GM19455 (cell line): Measurements from ENCODE around the gene KLHL7.
"Not testable (repeated sequence)": the region's sequence is repeated elsewhere in the genome, so short reads cannot be mapped to it uniquely, and the experiment has no call there.

Experiments
- ATAC-seq: cut with Tn5 transposase; IDR thresholded peaks from one replicate; pipeline ENCODE4 v1.9.1; 2021; ENCODE audit not compliant: unreplicated experiment

Gene KLHL7

DNA sequence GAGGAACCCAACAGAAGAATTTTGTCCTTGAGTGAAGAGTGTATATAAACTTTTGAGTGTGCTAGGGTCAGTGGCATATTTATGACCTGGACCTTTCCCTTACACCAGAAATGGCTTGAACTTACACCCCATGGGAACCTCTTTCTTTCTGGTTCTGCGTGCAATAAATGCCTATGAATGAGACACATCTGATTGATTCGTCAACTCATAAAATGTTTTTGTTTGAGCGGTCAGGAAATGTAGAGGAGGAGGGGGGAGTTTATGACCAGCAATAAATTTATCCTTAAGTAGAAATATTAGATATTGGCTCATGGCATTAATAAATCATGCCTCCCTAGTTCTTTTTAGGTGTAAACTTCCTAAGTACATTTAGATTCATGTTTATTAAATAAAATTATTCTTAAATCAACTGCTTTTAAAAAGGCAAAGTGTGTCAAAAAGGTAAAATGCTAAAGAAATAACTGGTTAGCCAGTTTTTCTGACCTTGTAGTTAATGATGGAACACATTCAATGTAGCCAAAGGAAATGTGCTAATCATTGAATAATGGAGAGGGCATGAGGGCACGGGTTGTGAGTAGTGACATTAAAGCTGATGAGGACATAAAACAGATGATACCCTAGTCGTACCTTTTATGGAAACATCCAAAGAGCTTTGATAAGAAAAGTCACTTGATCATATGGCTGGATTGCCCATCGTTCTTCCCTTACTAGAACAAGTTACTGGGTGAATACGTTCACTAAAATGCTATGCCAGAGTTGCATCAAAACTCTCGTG, 62.7 kb downstream of the KLHL7 start:
- ATAC-seq = no peak

DNA sequence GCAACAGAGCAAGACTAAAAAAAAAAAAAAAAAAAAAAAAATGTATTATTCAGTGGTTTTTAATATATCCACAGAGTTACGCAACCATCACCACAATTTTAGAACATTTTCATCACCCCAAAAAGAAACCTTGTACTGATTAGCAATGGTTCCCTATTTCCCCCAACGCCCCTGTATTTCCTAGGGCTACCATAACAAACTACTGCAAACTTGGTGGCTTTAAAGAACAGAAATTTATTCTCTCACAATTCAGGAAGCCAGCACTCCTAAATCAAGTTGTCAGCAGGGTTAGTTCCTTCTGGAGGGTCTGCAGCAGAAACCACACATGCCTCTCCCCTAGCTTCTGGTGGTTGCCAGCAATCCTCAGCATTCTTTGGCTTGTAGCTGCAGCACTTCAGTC, 70.4 kb downstream of the KLHL7 start:
- ATAC-seq = no peak

DNA sequence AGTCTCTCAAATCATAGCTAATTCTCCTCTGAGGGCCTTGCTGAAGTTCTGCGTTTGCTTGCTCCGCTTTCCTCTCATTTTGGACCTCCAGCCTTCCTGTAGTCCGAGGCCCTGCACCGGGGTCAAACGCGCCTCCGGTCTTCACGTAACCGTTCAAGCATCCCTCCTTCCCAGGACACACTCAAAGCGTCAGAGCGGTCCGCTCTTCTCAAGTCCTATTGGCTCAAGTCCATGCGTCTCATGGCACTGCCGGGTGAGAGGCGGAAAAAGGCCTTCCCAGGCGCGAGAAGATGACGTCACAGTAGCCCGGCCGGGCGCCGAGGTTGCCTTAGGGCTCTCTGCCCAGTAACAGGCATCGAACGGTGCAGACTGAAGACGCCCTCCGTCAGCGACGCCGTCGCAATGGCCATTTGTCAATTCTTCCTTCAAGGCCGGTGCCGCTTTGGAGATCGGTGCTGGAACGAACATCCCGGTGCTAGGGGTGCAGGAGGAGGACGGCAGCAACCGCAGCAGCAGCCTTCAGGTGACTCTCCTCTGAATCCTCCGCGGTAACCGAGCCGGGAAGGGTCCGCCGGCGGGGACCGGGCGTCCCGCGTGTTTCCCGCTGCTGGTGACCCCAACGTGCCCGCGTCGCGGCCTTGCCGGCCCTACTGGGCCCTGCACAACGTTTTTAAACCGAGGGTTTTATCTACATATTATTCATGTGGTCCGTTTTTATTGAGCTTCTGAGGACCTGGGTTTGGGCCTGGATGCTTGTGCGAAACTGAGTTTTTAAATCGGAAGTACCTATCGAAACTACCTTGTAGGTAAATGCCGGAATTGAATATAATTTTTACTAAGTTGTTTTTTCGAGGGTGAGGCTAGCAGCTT, 76.3 kb downstream of the KLHL7 start, which contains the start of gene NUP42:
NUP42 (plus strand) TSS at position 365 of the 870 bp plus-strand sequence; CDS start at position 403, 38 bp downstream.
- ATAC-seq = peak; percentile 98

DNA sequence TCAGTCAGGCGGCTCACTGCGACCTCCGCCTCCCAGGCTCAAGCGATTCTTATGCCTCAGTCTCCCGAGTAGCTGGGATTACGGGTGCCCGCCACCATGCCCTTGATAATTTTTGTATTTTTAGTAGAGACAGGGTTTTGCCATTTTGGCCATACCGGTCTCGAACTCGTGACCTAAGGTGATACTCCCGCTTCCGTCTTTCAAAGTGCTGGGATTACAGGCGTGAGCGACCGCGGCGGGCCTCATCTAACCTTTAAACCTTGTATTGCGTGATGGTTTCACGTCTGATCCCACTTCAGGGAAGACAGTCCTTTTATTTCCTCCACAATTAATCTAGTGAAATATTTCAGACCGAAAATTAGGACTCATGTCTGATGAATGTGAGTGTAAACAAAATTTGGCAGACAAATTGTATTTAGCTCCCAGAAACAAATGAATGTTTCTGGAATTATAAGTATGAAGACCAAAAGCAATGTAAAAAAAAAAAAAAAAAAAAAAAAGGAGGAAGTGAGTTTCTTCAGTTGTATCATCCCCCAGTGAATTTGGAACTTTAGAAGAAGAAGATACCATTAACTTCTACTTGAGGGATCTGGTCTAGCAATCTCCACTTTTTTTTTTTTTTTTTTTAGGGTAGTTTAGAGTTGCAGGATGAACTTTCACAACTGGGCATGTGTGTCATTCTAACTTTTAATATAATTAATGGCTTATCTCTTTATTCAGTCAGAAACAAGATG, 77.9 kb downstream of the KLHL7 start:
- no peak for ATAC-seq

DNA sequence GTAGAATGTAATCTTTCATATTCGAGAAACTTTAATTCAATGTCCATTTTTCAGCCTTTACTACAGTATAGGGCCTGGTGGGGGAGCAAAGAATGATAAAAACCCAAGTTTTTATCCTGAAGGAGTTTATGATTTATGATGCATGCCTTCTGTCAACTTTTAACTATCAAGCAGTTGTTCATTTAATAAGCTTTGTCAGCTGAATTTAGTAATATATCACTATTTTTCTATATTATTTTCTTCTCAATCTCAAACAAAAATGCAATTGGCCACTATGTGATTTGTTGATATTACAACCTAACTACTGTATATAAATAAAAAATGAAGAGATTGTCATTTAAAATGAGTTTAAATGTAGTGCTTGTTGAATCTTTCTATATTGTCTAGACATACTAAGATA, 78.7 kb downstream of the KLHL7 start:
- ATAC-seq = no peak

DNA sequence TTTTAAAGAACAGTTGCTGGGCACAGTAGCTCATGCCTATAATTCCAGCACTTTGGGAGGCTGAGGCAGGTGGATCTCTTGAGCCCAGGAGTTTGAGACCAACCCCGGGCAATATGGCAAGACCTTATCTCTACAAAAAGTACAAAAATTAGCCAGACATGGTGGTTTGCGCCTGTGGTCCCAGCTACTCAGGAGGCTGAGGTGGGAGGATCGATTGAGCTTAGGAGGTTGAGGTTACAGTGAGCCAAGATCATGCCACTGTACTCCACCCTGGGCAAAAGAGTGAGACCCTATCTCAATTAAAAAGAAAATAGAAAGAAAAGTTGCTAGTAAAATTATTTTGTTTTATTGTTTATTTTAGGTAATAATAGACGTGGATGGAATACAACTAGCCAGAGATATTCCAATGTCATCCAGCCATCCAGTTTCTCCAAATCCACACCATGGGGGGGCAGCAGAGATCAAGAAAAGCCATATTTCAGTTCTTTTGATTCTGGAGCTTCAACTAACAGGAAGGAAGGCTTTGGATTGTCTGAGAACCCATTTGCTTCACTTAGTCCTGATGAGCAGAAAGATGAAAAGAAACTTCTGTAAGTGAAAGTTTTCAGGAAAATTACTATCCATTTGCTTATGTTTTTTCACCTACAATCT, 79.2 kb downstream of the KLHL7 start:
- ATAC-seq = no peak

DNA sequence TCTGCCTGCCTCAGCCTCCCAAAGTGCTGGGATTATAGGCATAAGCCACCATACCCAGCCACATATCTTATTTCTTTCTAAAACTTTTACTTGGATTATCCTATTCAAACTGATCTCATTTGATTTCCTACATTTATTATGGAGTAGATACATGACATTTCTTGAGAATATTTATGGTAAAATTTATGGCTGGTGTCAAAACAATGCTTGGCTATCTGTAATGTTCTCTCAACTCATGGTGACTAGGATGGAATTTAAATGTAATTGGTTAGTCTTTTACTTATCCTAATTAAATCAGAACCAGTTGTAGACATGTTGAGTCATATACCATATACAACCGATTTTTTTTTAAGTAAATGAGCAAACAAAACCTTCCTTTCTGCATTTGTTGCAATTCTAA, 80.4 kb downstream of the KLHL7 start:
- no peak for ATAC-seq

DNA sequence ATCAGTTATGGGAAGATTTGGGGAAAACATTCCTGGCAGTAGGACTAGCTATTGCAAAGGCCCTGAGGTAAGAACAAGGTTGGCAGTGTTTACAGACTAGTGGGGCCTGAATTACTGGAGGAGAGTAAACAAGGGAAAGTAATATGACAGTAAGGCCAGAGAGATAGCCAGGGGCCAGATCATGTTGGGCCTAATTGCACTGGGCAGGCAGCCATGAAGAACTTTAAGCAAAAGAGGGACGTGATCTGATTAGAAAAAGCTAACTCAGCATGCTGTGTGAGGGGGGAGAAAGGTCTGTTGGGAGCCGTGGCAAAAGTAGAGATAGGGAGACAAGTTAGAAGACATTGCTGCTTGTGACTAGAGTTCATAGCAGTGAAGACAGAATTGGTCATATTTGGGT, 85.4 kb downstream of the KLHL7 start:
- no peak for ATAC-seq

DNA sequence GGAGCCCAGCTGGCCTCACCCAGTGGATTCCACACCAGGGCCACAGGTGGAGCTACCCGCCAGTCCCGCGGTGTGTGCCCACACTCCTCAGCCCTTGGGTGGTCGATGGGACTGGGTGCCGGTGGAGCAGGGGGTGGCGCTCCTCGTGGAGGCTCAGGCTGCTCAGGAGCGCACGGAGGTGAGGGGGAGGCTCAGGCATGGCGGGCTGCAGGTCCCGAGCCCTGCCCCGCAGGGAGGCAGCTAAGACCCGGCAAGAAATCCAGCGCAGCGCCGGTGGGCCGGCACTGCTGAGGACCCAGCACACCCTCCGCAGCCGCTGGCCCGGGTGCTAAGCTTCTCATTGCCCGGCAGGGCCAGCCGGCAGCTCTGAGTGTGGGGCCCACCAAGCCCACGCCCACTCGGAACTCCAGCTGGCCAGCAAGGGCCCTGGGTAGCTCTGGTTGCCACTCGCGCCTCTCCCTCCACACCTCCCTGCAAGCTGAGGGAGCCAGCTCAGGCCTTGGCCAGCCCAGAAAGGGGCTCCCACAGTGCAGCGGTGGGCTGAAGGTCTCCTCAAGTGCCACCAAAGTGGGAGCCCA, 88.2 kb downstream of the KLHL7 start:
- ATAC-seq = not testable (repeated sequence)

DNA sequence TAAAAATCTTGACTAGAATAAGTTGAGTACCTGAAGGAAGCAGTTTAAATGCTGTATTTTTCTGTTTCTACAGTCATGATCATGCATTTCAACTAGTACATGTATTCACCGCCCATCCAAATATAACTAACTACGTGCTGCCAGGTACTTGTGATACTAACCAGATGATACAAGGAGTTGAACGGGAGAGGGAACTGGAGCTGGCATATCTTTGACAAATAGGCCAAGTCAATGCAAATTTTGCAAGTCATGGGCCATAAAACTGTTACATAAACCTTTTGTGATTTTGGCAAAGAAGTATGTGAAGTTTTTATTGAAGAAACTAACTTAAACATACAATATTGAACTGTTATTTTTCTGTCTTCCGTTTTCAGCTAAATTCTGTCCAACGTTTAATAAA, 90.7 kb downstream of the KLHL7 start:
- no peak for ATAC-seq

DNA sequence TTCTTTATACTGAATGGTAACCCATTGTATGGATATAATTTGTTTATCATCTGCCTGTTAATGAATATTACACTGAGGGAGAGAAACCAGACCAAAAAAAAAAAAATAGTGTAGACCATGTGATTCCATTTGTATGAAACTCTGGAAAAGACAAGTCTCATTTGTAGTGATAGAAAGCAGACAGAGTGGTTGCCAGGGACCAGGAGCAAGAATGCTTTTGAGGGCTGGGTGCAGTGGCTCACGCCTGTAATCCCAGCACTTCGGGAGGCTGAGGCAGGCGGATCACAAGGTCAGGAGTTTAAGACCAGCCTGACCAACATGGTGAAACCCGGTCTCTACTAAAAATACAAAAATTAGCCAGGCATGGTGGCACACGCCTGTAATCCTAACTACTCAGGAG, 92.2 kb downstream of the KLHL7 start:
- not testable (repeated sequence) for ATAC-seq

DNA sequence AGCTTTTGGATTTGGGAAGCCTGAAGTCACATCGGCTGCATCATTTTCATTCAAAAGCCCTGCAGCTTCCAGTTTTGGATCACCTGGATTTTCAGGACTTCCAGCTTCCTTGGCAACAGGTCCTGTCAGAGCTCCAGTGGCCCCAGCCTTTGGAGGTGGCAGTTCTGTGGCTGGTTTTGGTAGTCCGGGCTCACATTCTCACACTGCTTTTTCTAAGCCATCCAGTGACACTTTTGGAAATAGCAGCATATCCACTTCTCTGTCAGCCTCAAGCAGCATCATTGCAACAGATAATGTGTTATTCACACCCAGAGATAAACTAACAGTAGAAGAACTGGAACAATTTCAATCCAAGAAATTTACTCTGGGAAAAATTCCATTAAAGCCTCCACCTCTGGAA, 94.7 kb downstream of the KLHL7 start:
- ATAC-seq = no peak

DNA sequence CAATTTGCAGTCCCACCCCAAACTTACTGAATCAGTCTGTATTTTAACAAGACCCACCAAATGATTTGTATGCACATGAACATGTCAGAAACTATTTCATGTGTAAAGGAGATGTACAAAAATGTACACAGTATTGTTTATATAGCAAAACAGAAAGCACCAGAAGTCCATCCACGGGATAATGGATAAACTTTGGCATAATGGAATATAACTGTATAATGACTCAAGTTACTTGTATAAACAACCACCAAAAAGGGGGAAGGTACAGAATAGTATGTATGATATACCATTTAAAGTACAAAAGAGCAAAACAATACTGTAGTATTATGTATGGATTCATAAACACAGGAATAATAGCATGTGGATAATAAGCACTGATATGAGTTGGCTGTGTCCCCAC, 98.7 kb downstream of the KLHL7 start:
- no peak for ATAC-seq

DNA sequence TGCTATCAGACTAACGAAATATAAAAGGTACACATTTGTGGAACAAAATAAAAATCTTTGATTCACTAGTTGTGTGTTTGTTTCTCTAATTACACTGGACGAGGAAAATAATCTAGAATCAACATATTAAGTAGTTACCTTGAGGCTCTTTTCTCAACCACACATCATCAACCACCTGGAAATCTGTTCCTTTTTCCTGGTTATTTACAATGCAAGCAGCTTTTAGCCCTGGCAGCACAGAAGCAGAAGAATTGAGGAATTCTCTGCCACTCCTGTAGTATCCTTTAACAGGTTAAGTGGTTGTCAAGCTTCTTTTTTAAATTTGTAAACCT, 100.0 kb downstream of the KLHL7 start:
- ATAC-seq = peak; percentile 10

DNA sequence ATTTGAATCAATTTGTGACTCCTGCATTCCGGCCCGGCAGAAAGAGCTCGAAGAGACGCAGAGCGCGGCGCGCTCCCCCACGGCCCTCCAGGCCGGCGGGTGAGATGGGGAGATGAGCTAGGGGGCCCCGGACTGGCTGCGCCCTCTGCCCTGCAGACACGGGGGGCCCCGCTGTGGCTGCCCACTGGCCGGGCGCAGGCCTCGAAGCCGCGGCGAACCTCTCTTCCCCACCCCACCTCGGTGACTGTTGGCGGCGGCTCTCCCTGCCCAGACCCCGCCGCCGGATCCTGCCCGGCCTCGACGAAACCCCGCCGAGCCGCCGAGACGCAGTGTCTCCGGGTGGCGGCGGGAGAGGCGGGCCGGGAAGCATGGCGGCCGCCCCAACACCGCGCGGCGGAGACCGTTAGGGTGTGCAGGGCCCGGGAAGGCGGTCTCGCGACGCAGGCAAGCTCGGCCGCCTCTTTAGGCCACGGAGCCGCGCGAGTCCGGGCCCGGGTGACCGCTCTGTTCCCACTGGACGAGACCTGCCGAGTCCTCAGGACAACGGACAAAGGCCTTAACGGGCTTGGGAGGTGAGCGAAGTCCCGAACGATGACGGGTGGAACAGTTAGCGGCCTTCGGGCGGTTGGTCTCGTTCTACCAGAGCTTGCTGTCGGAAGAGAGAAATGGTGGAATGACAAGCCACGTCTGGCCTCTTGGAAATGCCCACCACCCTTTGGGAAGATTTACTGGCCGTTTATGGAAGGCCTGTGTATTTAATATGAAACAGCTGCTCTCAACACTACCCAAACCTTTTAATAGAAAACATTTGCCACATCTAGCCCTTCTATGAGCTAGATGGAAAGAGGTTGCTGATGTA, 100.6 kb downstream of the KLHL7 start:
- ATAC-seq = peak; percentile 56

DNA sequence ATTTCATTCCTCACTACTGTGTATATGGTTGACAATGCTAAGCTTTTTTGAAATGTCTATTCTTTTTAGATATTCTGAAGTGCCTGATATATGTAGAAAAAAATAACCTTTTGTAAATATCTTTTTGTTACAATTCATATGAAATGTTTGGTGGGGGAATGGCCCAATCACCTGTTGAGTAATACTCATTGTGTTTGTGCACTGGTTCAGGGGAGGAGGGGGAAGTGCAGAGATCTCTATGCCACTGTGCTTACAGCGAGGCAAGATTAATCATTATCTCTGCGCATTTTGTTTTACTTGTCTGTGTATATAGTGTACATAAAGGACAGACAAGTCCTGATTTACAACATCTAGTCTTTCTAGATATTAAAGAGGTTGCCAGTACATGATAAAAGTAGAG, 101.4 kb downstream of the KLHL7 start:
- ATAC-seq = no peak

DNA sequence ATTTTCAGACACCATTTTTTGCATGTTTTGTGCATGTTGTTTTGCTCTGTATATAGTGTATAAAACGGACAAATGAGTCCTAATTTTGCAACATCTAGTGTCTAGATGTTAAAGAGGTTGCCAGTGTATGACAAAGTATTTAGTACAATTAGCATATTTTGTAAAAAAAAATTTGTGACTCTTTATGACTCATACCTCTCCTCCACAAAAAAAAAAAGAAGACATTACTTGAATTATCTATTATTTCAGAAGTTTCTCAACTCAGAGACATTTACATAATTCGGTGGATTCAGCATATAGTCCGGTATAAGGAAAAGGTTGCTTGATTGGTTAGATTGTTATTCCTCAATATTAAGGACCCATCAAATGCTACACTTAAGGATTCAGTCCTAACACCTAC, 102.3 kb downstream of the KLHL7 start:
- ATAC-seq = no peak

DNA sequence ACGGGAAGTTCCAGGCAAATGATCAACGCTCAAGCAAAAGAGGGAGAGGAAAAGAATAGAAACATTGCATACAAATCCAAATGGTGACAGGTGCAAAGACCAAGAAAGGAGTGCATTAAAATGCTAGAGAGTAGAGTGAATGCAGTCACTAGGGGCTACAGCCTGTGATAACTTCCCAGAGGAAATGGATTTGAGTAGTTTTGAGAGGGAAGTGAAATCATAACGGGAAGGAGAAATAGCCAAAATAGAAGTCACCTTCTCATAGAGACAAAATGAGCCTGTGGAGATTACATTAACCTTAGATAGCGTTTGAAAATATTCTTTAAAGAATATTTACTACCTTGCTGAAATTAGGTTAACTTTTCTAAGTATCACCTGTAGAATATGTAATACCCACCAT, 102.7 kb downstream of the KLHL7 start:
- ATAC-seq = no peak

DNA sequence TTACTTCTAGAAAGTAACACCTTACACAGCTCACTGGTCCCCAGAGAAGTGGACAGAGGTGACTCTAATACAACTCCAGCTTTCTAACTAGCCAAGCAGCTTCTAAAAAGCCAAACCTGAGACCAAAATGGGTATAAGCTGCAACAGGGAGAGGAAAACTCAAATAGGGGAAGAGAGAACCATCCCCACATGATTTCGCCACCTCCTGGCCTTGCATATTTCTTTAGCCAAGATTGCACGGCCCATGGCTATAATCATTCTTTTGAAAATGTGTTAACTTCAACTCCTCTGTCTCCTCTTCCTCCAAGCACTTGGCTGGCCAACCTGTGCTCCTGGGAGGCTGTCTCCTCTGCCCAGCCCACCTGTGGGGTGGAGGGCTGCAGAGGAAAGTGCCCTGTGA, 104.9 kb downstream of the KLHL7 start:
- no peak for ATAC-seq

DNA sequence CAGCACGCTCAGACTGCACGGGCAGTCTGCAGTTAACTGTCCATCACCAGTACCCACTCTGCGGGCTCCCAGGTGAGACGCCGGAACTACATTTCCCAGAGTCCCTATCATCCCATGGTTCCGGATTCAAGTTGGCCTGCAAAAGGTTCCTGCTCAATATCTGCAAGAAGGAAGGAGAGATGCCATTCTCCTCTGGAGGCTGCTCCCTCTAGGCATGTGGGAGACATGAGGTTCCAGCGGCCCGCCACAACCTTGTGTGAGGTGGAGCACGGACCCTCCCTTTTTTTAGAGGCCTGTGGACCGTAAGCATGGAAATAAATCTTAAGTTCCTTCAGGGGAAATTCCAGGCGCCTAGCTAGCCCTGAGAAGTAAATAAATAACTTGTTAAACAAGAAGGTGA, 106.0 kb downstream of the KLHL7 start:
- ATAC-seq = no peak
